IPS-15b (cell line): ENCODE data around the gene GATD1.

ENCODE experiments used
- H3K27me3 ChIP-seq: one replicate; pipeline ENCODE4 v1.6.1; 2013; ENCODE audit warnings: low read length; ENCODE audit not compliant: control insufficient read depth, insufficient read depth
- H3K36me3 ChIP-seq: one replicate; pipeline ENCODE4 v1.6.1; 2013; ENCODE audit warnings: low read length; ENCODE audit not compliant: control insufficient read depth, insufficient read depth
- H3K4me1 ChIP-seq: one replicate; pipeline ENCODE4 v1.6.1; 2013; ENCODE audit warnings: mild to moderate bottlenecking, low read length; ENCODE audit not compliant: control insufficient read depth, insufficient read depth
- H3K4me3 ChIP-seq: one replicate; pipeline ENCODE4 v1.5.1; 2013; ENCODE audit warnings: low read depth, low read length
- H3K9ac ChIP-seq: one replicate; pipeline ENCODE4 v1.6.1; 2013; ENCODE audit warnings: low read depth, mild to moderate bottlenecking, low read length
- H3K9me3 ChIP-seq: one replicate; pipeline ENCODE4 v1.6.1; 2013; ENCODE audit warnings: mild to moderate bottlenecking, low read length; ENCODE audit not compliant: control insufficient read depth, insufficient read depth

Gene GATD1

GRCh38 chr11:724049-724777 lies 53.1 kb downstream of the GATD1 start:
- Histone ChIP-seq H3K9ac (no peak overlapping the region), H3K27me3 (no peaks in the 10 kb centered on the region), H3K4me1 (peaks cover 7% of the 10 kb centered on the region), H3K36me3 (peaks cover 3% of the 10 kb centered on the region), H3K9me3 (no peaks in the 10 kb centered on the region), H3K4me3 (no peak overlapping the region)

- peaks cover 3% of the 10 kb centered on the region for H3K36me3 ChIP-seq
- peaks cover 7% of the 10 kb centered on the region for H3K4me1 ChIP-seq
- no peak overlapping the region for H3K4me3 ChIP-seq
- no peaks in the 10 kb centered on the region for H3K9me3 ChIP-seq
- H3K27me3 ChIP-seq = no peaks in the 10 kb centered on the region
- H3K9ac ChIP-seq = no peak overlapping the region
These were observed 54.0 kb downstream of the GATD1 start for GRCh38 chr11:723120-723883.

- peaks cover 3% of the 10 kb centered on the region for H3K36me3 ChIP-seq
- no peak overlapping the region for H3K9ac ChIP-seq
- H3K9me3 ChIP-seq = no peaks in the 10 kb centered on the region
- H3K4me3 ChIP-seq = no peak overlapping the region
- no peaks in the 10 kb centered on the region for H3K27me3 ChIP-seq
- peaks cover 5% of the 10 kb centered on the region for H3K4me1 ChIP-seq
These were observed 54.9 kb downstream of the GATD1 start for GRCh38 chr11:722346-722811.

- Histone ChIP-seq H3K36me3 (peaks cover 3% of the 10 kb centered on the region), H3K4me3 (no peak overlapping the region), H3K9ac (no peak overlapping the region), H3K9me3 (no peaks in the 10 kb centered on the region), H3K4me1 (peaks cover 5% of the 10 kb centered on the region), H3K27me3 (no peaks in the 10 kb centered on the region)
These were observed 55.4 kb downstream of the GATD1 start for GRCh38 chr11:721741-722345.

GRCh38 chr11:721247-721740 lies 56.0 kb downstream of the GATD1 start:
- Histone ChIP-seq H3K9ac (no peak overlapping the region), H3K4me1 (peaks cover 5% of the 10 kb centered on the region), H3K4me3 (no peak overlapping the region), H3K27me3 (no peaks in the 10 kb centered on the region), H3K9me3 (no peaks in the 10 kb centered on the region), H3K36me3 (peaks cover 3% of the 10 kb centered on the region)

- Histone ChIP-seq H3K9me3 (no peaks in the 10 kb centered on the region), H3K4me1 (peaks cover 5% of the 10 kb centered on the region), H3K4me3 (peak overlapping the region; percentile 20), H3K27me3 (no peaks in the 10 kb centered on the region), H3K36me3 (peaks cover 3% of the 10 kb centered on the region), H3K9ac (no peak overlapping the region)
These were observed 56.5 kb downstream of the GATD1 start for GRCh38 chr11:720642-721246.

- peak overlapping the region; percentile 20 for H3K4me3 ChIP-seq
- no peak overlapping the region for H3K9ac ChIP-seq
These were observed 57.2 kb downstream of the GATD1 start for GRCh38 chr11:720017-720641.

GRCh38 chr11:719214-720016 lies 57.9 kb downstream of the GATD1 start:
- H3K27me3 ChIP-seq = no peaks in the 10 kb centered on the region
- no peak overlapping the region for H3K4me3 ChIP-seq
- peaks cover 2% of the 10 kb centered on the region for H3K4me1 ChIP-seq
- H3K9ac ChIP-seq = no peak overlapping the region
- peaks cover 3% of the 10 kb centered on the region for H3K36me3 ChIP-seq
- H3K9me3 ChIP-seq = no peaks in the 10 kb centered on the region

More at GRCh38 chr11:720017-720641, 57.2 kb downstream of the GATD1 start:
- no peaks in the 10 kb centered on the region for H3K9me3 ChIP-seq
- H3K27me3 ChIP-seq = no peaks in the 10 kb centered on the region
- H3K4me1 ChIP-seq = peaks cover 2% of the 10 kb centered on the region
- H3K36me3 ChIP-seq = peaks cover 3% of the 10 kb centered on the region
